Loucy (cell line): ENCODE results near the gene YAP1.

Experiments
- H2AFZ ChIP-seq: fragments of 200-600 bp; sonication (generic); 2 replicates; pipeline ENCODE4 v1.6.0; 2016; ENCODE audit warnings: antibody characterized with exemption, mild to moderate bottlenecking, low read length, moderate library complexity
- H3F3A ChIP-seq: fragments of 200-600 bp; 2 replicates; pipeline ENCODE4 v1.6.0; 2016; ENCODE audit warnings: antibody characterized with exemption, low read depth, mild to moderate bottlenecking
- H3K27me3 ChIP-seq: fragments of 200-600 bp; sonication (generic); 2 replicates; pipeline ENCODE4 v1.6.1; 2014; ENCODE audit warnings: low read length, mild to moderate bottlenecking; ENCODE audit not compliant: insufficient read depth, poor library complexity, severe bottlenecking
- H3K36me3 ChIP-seq: fragments of 200-600 bp; sonication (generic); 2 replicates; pipeline ENCODE4 v1.6.1; 2016; ENCODE audit warnings: low read length; ENCODE audit not compliant: insufficient read depth
- H3K4me1 ChIP-seq: fragments of 200-600 bp; sonication (generic); 2 replicates; pipeline ENCODE4 v1.5.1; 2014; ENCODE audit warnings: low read length, mild to moderate bottlenecking; ENCODE audit not compliant: insufficient read depth, poor library complexity, severe bottlenecking
- H3K4me2 ChIP-seq: fragments of 200-600 bp; sonication (generic); 2 replicates; pipeline ENCODE4 v1.6.0; 2014; ENCODE audit warnings: antibody characterized with exemption, low read length, low read depth, mild to moderate bottlenecking; ENCODE audit not compliant: poor library complexity, severe bottlenecking
- H3K4me3 ChIP-seq: fragments of 200-600 bp; sonication (generic); 2 replicates; pipeline ENCODE4 v1.5.1; 2014; ENCODE audit warnings: low read length, mild to moderate bottlenecking, mixed read lengths; ENCODE audit not compliant: poor library complexity, severe bottlenecking
- H3K79me2 ChIP-seq: fragments of 200-600 bp; sonication (generic); 2 replicates; pipeline ENCODE4 v1.6.1; 2014; ENCODE audit warnings: low read length; ENCODE audit not compliant: insufficient read depth
- H3K9ac ChIP-seq: fragments of 200-600 bp; sonication (generic); 2 replicates; pipeline ENCODE4 v1.6.0; 2014; ENCODE audit warnings: mild to moderate bottlenecking, low read depth, low read length, moderate library complexity; ENCODE audit not compliant: poor library complexity, severe bottlenecking
- H3K9me2 ChIP-seq: fragments of 200-600 bp; sonication (generic); replicated peaks from 2 replicates; pipeline ENCODE4 v1.6.1; 2016; ENCODE audit warnings: low read depth, low read length, mixed read lengths
- H3K9me3 ChIP-seq: fragments of 200-600 bp; sonication (generic); 2 replicates; pipeline ENCODE4 v1.6.1; 2014; ENCODE audit warnings: mild to moderate bottlenecking, antibody characterized with exemption, low read length, low read depth; ENCODE audit not compliant: insufficient read depth
- H4K20me1 ChIP-seq: fragments of 200-600 bp; sonication (generic); 2 replicates; pipeline ENCODE4 v1.6.0; 2014; ENCODE audit warnings: antibody characterized with exemption, low read length, mild to moderate bottlenecking; ENCODE audit not compliant: insufficient read depth, poor library complexity, severe bottlenecking
- EZH2phosphoT487 ChIP-seq: fragments of 200-600 bp; IDR thresholded peaks from 2 replicates; pipeline ENCODE4 v1.6.1; 2018; ENCODE audit warnings: antibody characterized with exemption, mild to moderate bottlenecking, moderate library complexity, borderline replicate concordance
- TF ChIP-seq, protein P1 (sequence below): fragments of 200-600 bp; sonication (generic); conservative IDR thresholded peaks from 2 replicates; pipeline ENCODE4 v1.5.1; 2014; ENCODE audit warnings: mild to moderate bottlenecking, antibody characterized with exemption, low read length

Gene YAP1

DNA sequence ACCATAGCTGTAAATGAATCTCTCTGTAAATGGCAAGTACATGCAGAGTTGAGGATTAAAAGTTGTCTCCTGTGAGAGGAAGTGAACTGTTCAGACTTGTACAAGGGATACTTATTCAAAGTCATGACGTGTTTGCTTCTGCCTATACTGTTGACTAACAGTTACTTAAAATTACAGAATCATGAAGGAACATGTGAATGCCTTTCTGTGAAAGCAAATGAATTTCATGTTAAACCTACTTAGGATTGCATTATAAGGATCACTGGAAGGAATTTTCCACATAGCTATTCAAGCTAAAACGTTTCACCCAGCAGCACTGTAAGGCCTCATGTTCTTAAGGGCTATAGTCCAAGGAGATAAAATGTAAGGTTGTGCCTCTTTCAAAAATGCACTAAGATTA is 113.6 kb downstream of the YAP1 start:
- Histone ChIP-seq H4K20me1 (no peaks in the 10 kb centered on the region), H2AFZ (no peak overlapping the region), H3K4me1 (no peaks in the 10 kb centered on the region), H3K27me3 (no peaks in the 10 kb centered on the region), H3K79me2 (no peaks in the 10 kb centered on the region), H3K36me3 (no peaks in the 10 kb centered on the region), H3K9me3 (no peaks in the 10 kb centered on the region), H3K9ac (no peak overlapping the region), H3K9me2 (no peaks in the 10 kb centered on the region), H3K4me2 (no peak overlapping the region), H3K4me3 (no peak overlapping the region), H3F3A (no peaks in the 10 kb centered on the region)
- TF ChIP-seq, protein P1, sequence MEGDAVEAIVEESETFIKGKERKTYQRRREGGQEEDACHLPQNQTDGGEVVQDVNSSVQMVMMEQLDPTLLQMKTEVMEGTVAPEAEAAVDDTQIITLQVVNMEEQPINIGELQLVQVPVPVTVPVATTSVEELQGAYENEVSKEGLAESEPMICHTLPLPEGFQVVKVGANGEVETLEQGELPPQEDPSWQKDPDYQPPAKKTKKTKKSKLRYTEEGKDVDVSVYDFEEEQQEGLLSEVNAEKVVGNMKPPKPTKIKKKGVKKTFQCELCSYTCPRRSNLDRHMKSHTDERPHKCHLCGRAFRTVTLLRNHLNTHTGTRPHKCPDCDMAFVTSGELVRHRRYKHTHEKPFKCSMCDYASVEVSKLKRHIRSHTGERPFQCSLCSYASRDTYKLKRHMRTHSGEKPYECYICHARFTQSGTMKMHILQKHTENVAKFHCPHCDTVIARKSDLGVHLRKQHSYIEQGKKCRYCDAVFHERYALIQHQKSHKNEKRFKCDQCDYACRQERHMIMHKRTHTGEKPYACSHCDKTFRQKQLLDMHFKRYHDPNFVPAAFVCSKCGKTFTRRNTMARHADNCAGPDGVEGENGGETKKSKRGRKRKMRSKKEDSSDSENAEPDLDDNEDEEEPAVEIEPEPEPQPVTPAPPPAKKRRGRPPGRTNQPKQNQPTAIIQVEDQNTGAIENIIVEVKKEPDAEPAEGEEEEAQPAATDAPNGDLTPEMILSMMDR, result no peak
- no peak for TF ChIP-seq EZH2phosphoT487

DNA sequence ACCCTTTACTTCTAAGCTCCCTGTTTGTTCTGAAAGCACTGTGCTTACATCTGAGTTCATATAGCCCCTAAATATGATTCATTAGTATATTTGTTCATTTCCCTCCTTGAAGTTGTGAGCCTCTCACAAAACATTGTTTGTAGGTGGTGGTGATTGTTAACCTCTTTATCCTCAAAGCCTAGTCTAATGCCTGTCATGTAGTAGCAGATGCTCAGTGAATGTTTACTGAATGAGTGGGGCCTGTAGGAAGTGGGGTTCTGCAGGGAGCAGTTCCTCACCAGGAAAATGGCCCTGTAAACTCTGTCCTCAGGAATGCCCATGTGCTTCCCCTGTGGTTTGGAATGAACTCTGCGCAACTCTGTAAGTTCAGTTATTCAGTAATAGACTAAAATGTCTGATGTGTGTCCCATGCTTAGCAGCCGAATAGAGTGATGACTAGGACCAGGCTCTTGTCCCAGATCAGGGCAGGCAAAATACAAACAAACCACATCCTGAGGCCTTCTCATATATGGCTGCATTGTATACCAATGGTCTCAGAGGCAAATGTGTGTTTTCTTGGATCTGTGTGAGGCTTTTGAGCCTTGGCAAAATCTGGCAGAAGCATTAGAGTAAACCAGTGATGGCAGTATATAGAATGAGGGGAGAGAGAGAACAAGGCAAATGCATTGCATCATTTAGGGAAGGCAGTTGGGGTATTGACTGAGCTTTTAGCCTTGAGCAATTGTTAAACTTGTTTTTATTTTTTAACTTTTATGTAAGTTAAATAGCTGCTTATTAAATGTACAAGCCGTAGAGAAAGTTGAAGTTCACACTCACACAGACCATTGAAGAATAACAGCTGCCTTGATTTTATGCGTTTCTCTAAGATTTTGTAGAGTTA is 115.7 kb downstream of the YAP1 start:
- Histone ChIP-seq H3K27me3 (no peaks in the 10 kb centered on the region), H3K4me1 (no peaks in the 10 kb centered on the region), H3K36me3 (no peaks in the 10 kb centered on the region), H4K20me1 (no peaks in the 10 kb centered on the region), H3K79me2 (no peaks in the 10 kb centered on the region), H3K9ac (no peak overlapping the region), H3K4me2 (no peak overlapping the region), H3F3A (0 out of 2 replicates have a peak, but pooled peaks cover 3% of the 10 kb centered on the region), H3K9me2 (no peaks in the 10 kb centered on the region), H3K4me3 (no peak overlapping the region), H2AFZ (no peak overlapping the region), H3K9me3 (no peaks in the 10 kb centered on the region)
- no peak for TF ChIP-seq EZH2phosphoT487
- TF ChIP-seq, protein P1, result no peak

DNA sequence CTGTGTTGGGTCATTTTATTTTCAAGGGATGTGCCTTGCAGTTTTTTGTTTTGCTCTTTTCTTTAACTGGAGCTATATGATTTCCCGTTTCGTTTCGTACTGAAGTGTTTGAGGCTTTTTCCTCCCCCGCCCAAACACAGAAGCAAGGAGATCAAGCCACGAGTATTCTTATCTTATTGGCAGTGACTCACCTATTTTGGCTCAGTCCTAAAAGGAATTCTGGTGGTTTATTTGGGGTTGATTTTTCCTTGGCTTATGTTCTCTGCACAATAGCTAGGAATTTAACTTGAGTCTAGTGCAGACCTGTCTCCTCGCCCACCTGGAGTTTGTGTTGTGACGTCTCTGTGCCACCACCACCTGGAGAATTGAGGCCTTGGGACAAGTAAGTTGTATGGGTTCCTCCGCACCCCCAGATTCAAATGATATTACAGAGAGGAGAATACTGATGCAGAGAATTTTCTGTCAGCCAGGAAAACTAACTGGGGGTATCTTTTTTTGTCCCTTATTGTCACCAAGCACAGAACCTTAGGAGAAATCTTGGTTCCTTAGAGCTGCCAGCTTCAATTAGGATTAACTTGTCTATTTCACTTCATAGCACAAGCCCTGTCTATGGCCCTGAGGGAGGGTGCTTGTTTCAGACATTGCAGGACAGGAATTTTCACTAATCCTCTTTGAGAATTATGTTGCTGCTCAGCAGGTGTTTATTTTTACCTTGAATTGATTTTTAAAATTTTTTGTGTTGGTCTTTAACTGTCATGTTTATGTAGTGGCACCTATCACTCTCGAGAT is 116.6 kb downstream of the YAP1 start:
- no peaks in the 10 kb centered on the region for H3K4me1 ChIP-seq
- no peaks in the 10 kb centered on the region for H3K9me3 ChIP-seq
- no peak overlapping the region for H3K4me2 ChIP-seq
- no peak overlapping the region for H3K9ac ChIP-seq
- no peaks in the 10 kb centered on the region for H3K9me2 ChIP-seq
- H3K79me2 ChIP-seq, result no peaks in the 10 kb centered on the region
- H3K36me3 ChIP-seq, result no peaks in the 10 kb centered on the region
- no peaks in the 10 kb centered on the region for H4K20me1 ChIP-seq
- TF ChIP-seq EZH2phosphoT487, result no peak
- TF ChIP-seq, protein P1, result no peak
- no peak overlapping the region for H2AFZ ChIP-seq
- no peak overlapping the region for H3K4me3 ChIP-seq
- H3K27me3 ChIP-seq, result no peaks in the 10 kb centered on the region
- 0 out of 2 replicates have a peak, but pooled peaks cover 3% of the 10 kb centered on the region for H3F3A ChIP-seq
